ENCODE measurements around the gene ABCA5.

DNA sequence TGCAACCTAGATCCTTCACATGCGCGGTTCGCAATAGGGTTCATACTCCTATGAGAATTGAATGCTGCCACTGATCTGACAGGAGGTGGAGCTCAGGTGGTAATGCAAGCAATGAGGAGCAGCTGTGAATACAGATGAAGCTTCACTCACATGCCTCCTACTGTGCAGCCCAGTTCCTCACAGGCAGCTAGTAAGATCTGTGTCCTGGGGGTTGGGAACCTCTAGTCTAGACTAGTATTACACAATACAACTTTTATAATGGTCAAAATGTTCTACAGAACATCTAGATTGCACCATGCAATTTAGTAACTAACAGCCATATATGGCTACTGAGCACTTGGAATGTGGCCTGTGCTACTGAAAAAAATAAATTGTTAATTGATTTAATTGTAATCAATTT is 26.7 kb downstream of the ABCA5 start:
- TF ChIP-seq, protein P1, sequence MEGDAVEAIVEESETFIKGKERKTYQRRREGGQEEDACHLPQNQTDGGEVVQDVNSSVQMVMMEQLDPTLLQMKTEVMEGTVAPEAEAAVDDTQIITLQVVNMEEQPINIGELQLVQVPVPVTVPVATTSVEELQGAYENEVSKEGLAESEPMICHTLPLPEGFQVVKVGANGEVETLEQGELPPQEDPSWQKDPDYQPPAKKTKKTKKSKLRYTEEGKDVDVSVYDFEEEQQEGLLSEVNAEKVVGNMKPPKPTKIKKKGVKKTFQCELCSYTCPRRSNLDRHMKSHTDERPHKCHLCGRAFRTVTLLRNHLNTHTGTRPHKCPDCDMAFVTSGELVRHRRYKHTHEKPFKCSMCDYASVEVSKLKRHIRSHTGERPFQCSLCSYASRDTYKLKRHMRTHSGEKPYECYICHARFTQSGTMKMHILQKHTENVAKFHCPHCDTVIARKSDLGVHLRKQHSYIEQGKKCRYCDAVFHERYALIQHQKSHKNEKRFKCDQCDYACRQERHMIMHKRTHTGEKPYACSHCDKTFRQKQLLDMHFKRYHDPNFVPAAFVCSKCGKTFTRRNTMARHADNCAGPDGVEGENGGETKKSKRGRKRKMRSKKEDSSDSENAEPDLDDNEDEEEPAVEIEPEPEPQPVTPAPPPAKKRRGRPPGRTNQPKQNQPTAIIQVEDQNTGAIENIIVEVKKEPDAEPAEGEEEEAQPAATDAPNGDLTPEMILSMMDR (IDR thresholded peaks at IDR 0.05) = no peak
- TF ChIP-seq EP300 (IDR thresholded peaks at IDR 0.05) (no peak), POLR2AphosphoS5 (IDR thresholded peaks at IDR 0.05) (no peak), POLR2A (IDR thresholded peaks at IDR 0.05; ENCODE audit: low read depth) (no peak)

All from esophagus muscularis mucosa (tissue), 4 donors.